Measurements from ENCODE around the gene CCDC63.
"Not testable (repeated sequence)": the region's sequence is repeated elsewhere in the genome, so short reads cannot be mapped to it uniquely, and the experiment has no call there.

Gene CCDC63

GRCh38 chr12:110844131-110844530 is 2.7 kb upstream of the CCDC63 start:
- no peak for FAIRE-seq
- DNase-seq (ENCODE audit: insufficient read length, low spot score): no peak

- FAIRE-seq (no peak), DNase-seq (ENCODE audit: insufficient read length, low spot score) (no peak)
These were observed 2.0 kb upstream of the CCDC63 start for GRCh38 chr12:110844551-110845338.

- FAIRE-seq: no peak
These were observed 1.5 kb upstream of the CCDC63 start for GRCh38 chr12:110845339-110845682.

GRCh38 chr12:110848314-110848923 is 1.6 kb downstream of the CCDC63 start:
- DNase-seq (ENCODE audit: insufficient read length, low spot score): no peak
- no peak for FAIRE-seq

More at GRCh38 chr12:110845339-110845682, 1.5 kb upstream of the CCDC63 start:
- DNase-seq (ENCODE audit: insufficient read length, low spot score): no peak

- no peak for FAIRE-seq
- DNase-seq (ENCODE audit: insufficient read length, low spot score): no peak
These were observed 2.4 kb downstream of the CCDC63 start for GRCh38 chr12:110849221-110849620.

- DNase-seq (ENCODE audit: insufficient read length, low spot score): no peak
- FAIRE-seq: no peak
These were observed 3.1 kb downstream of the CCDC63 start for GRCh38 chr12:110849748-110850403.

- DNase-seq (ENCODE audit: insufficient read length, low spot score) (no peak), FAIRE-seq (no peak)
These were observed 4.0 kb downstream of the CCDC63 start for GRCh38 chr12:110850762-110851161.

GRCh38 chr12:110853836-110854235 is 7.0 kb downstream of the CCDC63 start:
- DNase-seq (ENCODE audit: insufficient read length, low spot score) (no peak), FAIRE-seq (no peak)

GRCh38 chr12:110856542-110856941 is 9.8 kb downstream of the CCDC63 start:
- no peak for FAIRE-seq
- DNase-seq (ENCODE audit: insufficient read length, low spot score): no peak

GRCh38 chr12:110857528-110857927 is 10.7 kb downstream of the CCDC63 start:
- no peak for DNase-seq (ENCODE audit: insufficient read length, low spot score)

GRCh38 chr12:110857954-110858353 is 11.2 kb downstream of the CCDC63 start:
- FAIRE-seq; DNase-seq (ENCODE audit: insufficient read length, low spot score): not testable (repeated sequence)

More at GRCh38 chr12:110857528-110857927, 10.7 kb downstream of the CCDC63 start:
- FAIRE-seq: no peak

- FAIRE-seq (no peak), DNase-seq (ENCODE audit: insufficient read length, low spot score) (no peak)
These were observed 12.1 kb downstream of the CCDC63 start for GRCh38 chr12:110858848-110859247.

GRCh38 chr12:110860833-110861296 is 14.1 kb downstream of the CCDC63 start:
- no peak for DNase-seq (ENCODE audit: insufficient read length, low spot score)
- no peak for FAIRE-seq

- DNase-seq (ENCODE audit: insufficient read length, low spot score) (no peak), FAIRE-seq (no peak)
These were observed 14.9 kb downstream of the CCDC63 start for GRCh38 chr12:110861729-110862128.

- FAIRE-seq: no peak
- DNase-seq (ENCODE audit: insufficient read length, low spot score): no peak
These were observed 15.5 kb downstream of the CCDC63 start for GRCh38 chr12:110862329-110862728.

- no peak for FAIRE-seq
- no peak for DNase-seq (ENCODE audit: insufficient read length, low spot score)
These were observed 16.4 kb downstream of the CCDC63 start for GRCh38 chr12:110863161-110863560.

- no peak for DNase-seq (ENCODE audit: insufficient read length, low spot score)
- no peak for FAIRE-seq
These were observed 18.7 kb downstream of the CCDC63 start for GRCh38 chr12:110865521-110865920.

GRCh38 chr12:110869026-110869425 is 22.2 kb downstream of the CCDC63 start:
- FAIRE-seq (no peak), DNase-seq (ENCODE audit: insufficient read length, low spot score) (no peak)

GRCh38 chr12:110869803-110870202 is 23.0 kb downstream of the CCDC63 start:
- no peak for FAIRE-seq
- no peak for DNase-seq (ENCODE audit: insufficient read length, low spot score)

GRCh38 chr12:110872100-110872499 is 25.3 kb downstream of the CCDC63 start:
- no peak for FAIRE-seq
- DNase-seq (ENCODE audit: insufficient read length, low spot score): no peak

- FAIRE-seq (no peak), DNase-seq (ENCODE audit: insufficient read length, low spot score) (no peak)
These were observed 27.6 kb downstream of the CCDC63 start for GRCh38 chr12:110874351-110874750.

- FAIRE-seq: no peak
- DNase-seq (ENCODE audit: insufficient read length, low spot score): no peak
These were observed 28.0 kb downstream of the CCDC63 start for GRCh38 chr12:110874781-110875180.
